Left lung (tissue), 10 donors: Measurements from ENCODE around the gene GPAM. TPM values are rescaled to one million over a fixed set of nuclear protein-coding genes. Genes with fewer than 3 reads are reported as not detected.

Experiments used
- ATAC-seq: fragments of 200-7000 bp; cut with Tn5 transposase; one replicate; pipeline ENCODE4 v1.9.1; 2020; ENCODE audit warnings: moderate library complexity
- DNase-seq, 4 donors: peaks; one replicate each; pipeline ENCODE4 v3.0.0-alpha.2; 2013 to 2020
- H3K27ac ChIP-seq, 2 donors: fragments of 200-600 bp; sonication (generic) in 1 of 2; one replicate each; pipeline versions ENCODE4 v1.5.0 to v1.8.0; 2020 to 2021
- H3K27me3 ChIP-seq, 2 donors: fragments of 200-600 bp; sonication (generic) in 1 of 2; one replicate each; pipeline versions ENCODE4 v1.5.0 to v1.8.0; 2020 to 2021
- H3K36me3 ChIP-seq, 2 donors: fragments of 200-600 bp; sonication (generic) in 1 of 2; one replicate each; pipeline versions ENCODE4 v1.5.0 to v1.8.0; 2020 to 2021
- H3K4me1 ChIP-seq, 2 donors: fragments of 200-600 bp; one replicate each; pipeline ENCODE4 v1.8.0; 2021
- H3K4me3 ChIP-seq, 2 donors: fragments of 200-600 bp; sonication (generic) in 1 of 2; one replicate each; pipeline versions ENCODE4 v1.5.0 to v1.8.0; 2020 to 2021; ENCODE audit warnings: mild to moderate bottlenecking in 1 of 2
- H3K9me3 ChIP-seq, 2 donors: fragments of 200-600 bp; sonication (generic) in 1 of 2; one replicate each; pipeline versions ENCODE4 v1.5.0 to v1.8.0; 2020 to 2021
- CTCF ChIP-seq, 2 donors: fragments of 200-600 bp; sonication (generic) in 1 of 2; IDR thresholded peaks; one replicate each; pipeline versions ENCODE4 v1.5.0 to v1.8.0; 2021; ENCODE audit warnings: antibody characterized with exemption in 2 of 2
- intact Hi-C, 2 donors: fragments of 100-400 bp; cut with DNase I; formaldehyde crosslinking; loops; one replicate each; pipeline versions ENCODE4 v1.11.2 to v1.14.2; 2022
- polyA plus RNA-seq, 6 donors: library from polyadenylated mRNA; unstranded; fragments of 120-200 nt; gene quantifications; one replicate each; pipeline ENCODE4 v1.2.1, GENCODE V29; 2013; ENCODE audit not compliant: insufficient read length in 6 of 6
- total RNA-seq, 2 donors: library from RNA; stranded (reverse); fragmentation: NEBNext Ultra II Directional; extraction: Animal tissue kit (Norgen Biotek cat#: 25700); gene quantifications; one replicate each; pipeline ENCODE4 v1.2.1, GENCODE V29; 2021
- donor health status: DM: no; HTN: yes; CAD: no.
- donor health status: DM: no; HTN: no; CAD: no.

Gene GPAM
- total and polyA plus RNA-seq, 8 donors, result 11.2 to 19.0 (median 17.0) TPM

GRCh38 chr10:112159469-112159868, 24.1 kb downstream of the GPAM start:
- Histone ChIP-seq H3K27me3 (no peaks in the 10 kb centered on the region), H3K27ac (no peak overlapping the region), H3K4me1 (no peaks in the 10 kb centered on the region), H3K36me3 (peaks cover 0 to 97% of the 10 kb centered on the region in 2 donors), H3K4me3 (no peak overlapping the region), H3K9me3 (no peaks in the 10 kb centered on the region)
- ATAC-seq, result no peak
- no peak for DNase-seq
- intact Hi-C loops, result no loop called here
- no peak for TF ChIP-seq CTCF (IDR thresholded peaks at IDR 0.05)

- Histone ChIP-seq H3K4me3 (no peak overlapping the region), H3K27ac (no peak overlapping the region), H3K36me3 (peaks cover 2 to 54% of the 10 kb centered on the region in 2 donors), H3K4me1 (no peaks in the 10 kb centered on the region), H3K27me3 (no peaks in the 10 kb centered on the region), H3K9me3 (no peaks in the 10 kb centered on the region)
- intact Hi-C loops, result no loop called here
- DNase-seq (no peak), ATAC-seq (no peak)
- TF ChIP-seq CTCF (IDR thresholded peaks at IDR 0.05), result no peak
These were observed 32.0 kb downstream of the GPAM start for GRCh38 chr10:112151524-112152039.

GRCh38 chr10:112148331-112148730, 35.2 kb downstream of the GPAM start:
- H3K4me3 ChIP-seq, result no peak overlapping the region
- ATAC-seq (no peak), DNase-seq (no peak)
- no peaks in the 10 kb centered on the region for H3K27me3 ChIP-seq
- no peaks in the 10 kb centered on the region for H3K4me1 ChIP-seq
- H3K36me3 ChIP-seq, result peaks cover under 1 to 24% of the 10 kb centered on the region in 2 donors
- intact Hi-C loops, result no loop called here
- TF ChIP-seq CTCF (IDR thresholded peaks at IDR 0.05), result no peak
- no peak overlapping the region for H3K27ac ChIP-seq
- H3K9me3 ChIP-seq, result no peaks in the 10 kb centered on the region

GRCh38 chr10:112146799-112147198, 36.8 kb downstream of the GPAM start:
- Histone ChIP-seq H3K36me3 (peaks cover 0 to 9% of the 10 kb centered on the region in 2 donors), H3K27me3 (no peaks in the 10 kb centered on the region), H3K4me3 (no peak overlapping the region), H3K9me3 (no peaks in the 10 kb centered on the region), H3K27ac (no peak overlapping the region), H3K4me1 (no peaks in the 10 kb centered on the region)
- intact Hi-C loops, result no loop called here
- no peak for TF ChIP-seq CTCF (IDR thresholded peaks at IDR 0.05)
- ATAC-seq, result no peak
- DNase-seq, result no peak

GRCh38 chr10:112145263-112145662, 38.3 kb downstream of the GPAM start:
- H3K4me3 ChIP-seq, result no peak overlapping the region
- ATAC-seq (no peak), DNase-seq (no peak)
- intact Hi-C loops, result no loop called here
- no peak overlapping the region for H3K27ac ChIP-seq
- H3K27me3 ChIP-seq, result no peaks in the 10 kb centered on the region
- peaks cover 0 to 4% of the 10 kb centered on the region in 2 donors for H3K4me1 ChIP-seq
- H3K9me3 ChIP-seq, result no peaks in the 10 kb centered on the region
- H3K36me3 ChIP-seq, result no peaks in the 10 kb centered on the region
- TF ChIP-seq CTCF (IDR thresholded peaks at IDR 0.05), result no peak
